ENCODE measurements around the gene LGR6. TPM values are rescaled to one million over a fixed set of nuclear protein-coding genes. Genes with fewer than 3 reads are reported as not detected.

The LGR6 gene
- polyA plus RNA-seq, 1 donor from 2014 or later = not detected

DNA sequence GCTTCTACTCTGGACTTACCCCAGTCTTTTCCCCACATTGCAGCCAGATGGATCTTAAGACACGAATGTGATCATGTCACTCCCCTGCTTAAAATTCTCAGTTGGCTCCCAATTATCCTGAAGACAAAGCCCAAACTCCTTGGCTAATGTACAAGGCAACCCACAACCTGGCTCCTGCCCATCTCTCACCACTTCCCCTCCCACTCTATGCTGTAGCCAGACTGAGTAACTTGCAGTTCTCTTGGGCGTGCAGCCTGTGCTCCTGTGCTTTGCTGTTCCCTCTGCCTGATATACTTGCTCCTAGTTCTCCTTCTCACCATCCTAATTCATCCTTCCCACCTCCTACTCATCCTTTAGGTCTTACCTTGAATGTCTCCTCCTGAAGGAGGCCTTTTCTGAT lies 56.2 kb downstream of the LGR6 start:
- H3K79me2 ChIP-seq (replicated peaks; ENCODE audit: insufficient read depth, low read length) = no peaks in the 10 kb centered on the region
- no peaks in the 10 kb centered on the region for H3K9me2 ChIP-seq (ENCODE audit: insufficient read depth, low read length)
- H3K4me2 ChIP-seq (ENCODE audit: low read length) = no peak overlapping the region
- no peak overlapping the region for H2AFZ ChIP-seq (ENCODE audit: low read depth, low read length)
- no peaks in the 10 kb centered on the region for H4K20me1 ChIP-seq (ENCODE audit: insufficient read depth)
- no peaks in the 10 kb centered on the region for H3K27me3 ChIP-seq (ENCODE audit: insufficient read depth, low read depth, low read length)
- H3K9ac ChIP-seq (ENCODE audit: low read length) = no peak overlapping the region
- no peak overlapping the region for H3K27ac ChIP-seq (ENCODE audit: low read length)
- H3F3A ChIP-seq (ENCODE audit: insufficient read depth, low read length, poor library complexity, severe bottlenecking) = no peaks in the 10 kb centered on the region
- no peak overlapping the region for H3K4me3 ChIP-seq (ENCODE audit: low read length)
- TF ChIP-seq SMC3 (conservative IDR thresholded peaks at IDR 0.05; ENCODE audit: poor library complexity) (no peak), MXI1 (conservative IDR thresholded peaks at IDR 0.05; ENCODE audit: poor library complexity, severe bottlenecking) (no peak), EP300 (conservative IDR thresholded peaks at IDR 0.05; ENCODE audit: poor library complexity, severe bottlenecking) (no peak), EZH2 (IDR thresholded peaks at IDR 0.05; ENCODE audit: borderline replicate concordance, insufficient read depth, low read length, poor library complexity, severe bottlenecking) (no peak), RAD21 (conservative IDR thresholded peaks at IDR 0.05) (no peak), TAF1 (IDR thresholded peaks at IDR 0.05; ENCODE audit: low read depth) (no peak)
- TF ChIP-seq, protein P1, sequence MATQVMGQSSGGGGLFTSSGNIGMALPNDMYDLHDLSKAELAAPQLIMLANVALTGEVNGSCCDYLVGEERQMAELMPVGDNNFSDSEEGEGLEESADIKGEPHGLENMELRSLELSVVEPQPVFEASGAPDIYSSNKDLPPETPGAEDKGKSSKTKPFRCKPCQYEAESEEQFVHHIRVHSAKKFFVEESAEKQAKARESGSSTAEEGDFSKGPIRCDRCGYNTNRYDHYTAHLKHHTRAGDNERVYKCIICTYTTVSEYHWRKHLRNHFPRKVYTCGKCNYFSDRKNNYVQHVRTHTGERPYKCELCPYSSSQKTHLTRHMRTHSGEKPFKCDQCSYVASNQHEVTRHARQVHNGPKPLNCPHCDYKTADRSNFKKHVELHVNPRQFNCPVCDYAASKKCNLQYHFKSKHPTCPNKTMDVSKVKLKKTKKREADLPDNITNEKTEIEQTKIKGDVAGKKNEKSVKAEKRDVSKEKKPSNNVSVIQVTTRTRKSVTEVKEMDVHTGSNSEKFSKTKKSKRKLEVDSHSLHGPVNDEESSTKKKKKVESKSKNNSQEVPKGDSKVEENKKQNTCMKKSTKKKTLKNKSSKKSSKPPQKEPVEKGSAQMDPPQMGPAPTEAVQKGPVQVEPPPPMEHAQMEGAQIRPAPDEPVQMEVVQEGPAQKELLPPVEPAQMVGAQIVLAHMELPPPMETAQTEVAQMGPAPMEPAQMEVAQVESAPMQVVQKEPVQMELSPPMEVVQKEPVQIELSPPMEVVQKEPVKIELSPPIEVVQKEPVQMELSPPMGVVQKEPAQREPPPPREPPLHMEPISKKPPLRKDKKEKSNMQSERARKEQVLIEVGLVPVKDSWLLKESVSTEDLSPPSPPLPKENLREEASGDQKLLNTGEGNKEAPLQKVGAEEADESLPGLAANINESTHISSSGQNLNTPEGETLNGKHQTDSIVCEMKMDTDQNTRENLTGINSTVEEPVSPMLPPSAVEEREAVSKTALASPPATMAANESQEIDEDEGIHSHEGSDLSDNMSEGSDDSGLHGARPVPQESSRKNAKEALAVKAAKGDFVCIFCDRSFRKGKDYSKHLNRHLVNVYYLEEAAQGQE (IDR thresholded peaks at IDR 0.05; ENCODE audit: borderline replicate concordance) = no peak
- H3K9me3 ChIP-seq (ENCODE audit: low read length) = no peaks in the 10 kb centered on the region
- no peaks in the 10 kb centered on the region for H3K36me3 ChIP-seq (ENCODE audit: insufficient read depth, low read length)

DNA sequence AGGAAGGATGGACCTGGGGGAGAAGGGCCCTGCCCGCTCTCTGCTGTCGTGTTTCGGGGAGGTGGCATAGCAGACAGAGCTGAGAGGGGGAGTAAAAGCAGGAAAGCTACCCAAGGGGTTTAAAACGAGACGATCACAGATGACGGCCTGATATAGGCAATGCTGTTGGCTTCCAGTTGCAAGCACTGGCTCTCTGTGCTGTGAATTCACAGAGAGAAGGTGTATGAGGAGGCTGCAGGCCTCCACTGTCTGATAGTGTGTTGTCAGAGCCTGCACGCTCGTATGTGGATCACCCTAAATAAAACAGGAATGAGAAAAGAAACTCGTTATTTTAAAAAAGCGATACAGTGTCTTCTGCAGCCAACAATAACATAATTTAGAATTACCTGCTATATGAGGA lies 57.4 kb downstream of the LGR6 start:
- Histone ChIP-seq H3K9me3 (ENCODE audit: low read length) (no peaks in the 10 kb centered on the region), H3K9ac (ENCODE audit: low read length) (no peak overlapping the region), H3F3A (ENCODE audit: insufficient read depth, low read length, poor library complexity, severe bottlenecking) (no peaks in the 10 kb centered on the region), H4K20me1 (ENCODE audit: insufficient read depth) (no peaks in the 10 kb centered on the region), H3K36me3 (ENCODE audit: insufficient read depth, low read length) (no peaks in the 10 kb centered on the region), H2AFZ (ENCODE audit: low read depth, low read length) (no peak overlapping the region), H3K27ac (ENCODE audit: low read length) (no peak overlapping the region), H3K4me3 (ENCODE audit: low read length) (no peak overlapping the region), H3K9me2 (ENCODE audit: insufficient read depth, low read length) (no peaks in the 10 kb centered on the region), H3K4me2 (ENCODE audit: low read length) (no peak overlapping the region), H3K27me3 (ENCODE audit: insufficient read depth, low read depth, low read length) (no peaks in the 10 kb centered on the region), H3K79me2 (replicated peaks; ENCODE audit: insufficient read depth, low read length) (no peaks in the 10 kb centered on the region)
- TF ChIP-seq EP300 (conservative IDR thresholded peaks at IDR 0.05; ENCODE audit: poor library complexity, severe bottlenecking) = no peak
- TF ChIP-seq, protein P1 (IDR thresholded peaks at IDR 0.05; ENCODE audit: borderline replicate concordance) = no peak
- TF ChIP-seq POLR2AphosphoS5 (IDR thresholded peaks at IDR 0.05) = no peak
- no peak for TF ChIP-seq SMC3 (conservative IDR thresholded peaks at IDR 0.05; ENCODE audit: poor library complexity)
- no peak for TF ChIP-seq TAF1 (IDR thresholded peaks at IDR 0.05; ENCODE audit: low read depth)
- TF ChIP-seq MXI1 (conservative IDR thresholded peaks at IDR 0.05; ENCODE audit: poor library complexity, severe bottlenecking) = no peak
- TF ChIP-seq EZH2 (IDR thresholded peaks at IDR 0.05; ENCODE audit: borderline replicate concordance, insufficient read depth, low read length, poor library complexity, severe bottlenecking) = no peak
- no peak for TF ChIP-seq RAD21 (conservative IDR thresholded peaks at IDR 0.05)
- TF ChIP-seq, protein P2, sequence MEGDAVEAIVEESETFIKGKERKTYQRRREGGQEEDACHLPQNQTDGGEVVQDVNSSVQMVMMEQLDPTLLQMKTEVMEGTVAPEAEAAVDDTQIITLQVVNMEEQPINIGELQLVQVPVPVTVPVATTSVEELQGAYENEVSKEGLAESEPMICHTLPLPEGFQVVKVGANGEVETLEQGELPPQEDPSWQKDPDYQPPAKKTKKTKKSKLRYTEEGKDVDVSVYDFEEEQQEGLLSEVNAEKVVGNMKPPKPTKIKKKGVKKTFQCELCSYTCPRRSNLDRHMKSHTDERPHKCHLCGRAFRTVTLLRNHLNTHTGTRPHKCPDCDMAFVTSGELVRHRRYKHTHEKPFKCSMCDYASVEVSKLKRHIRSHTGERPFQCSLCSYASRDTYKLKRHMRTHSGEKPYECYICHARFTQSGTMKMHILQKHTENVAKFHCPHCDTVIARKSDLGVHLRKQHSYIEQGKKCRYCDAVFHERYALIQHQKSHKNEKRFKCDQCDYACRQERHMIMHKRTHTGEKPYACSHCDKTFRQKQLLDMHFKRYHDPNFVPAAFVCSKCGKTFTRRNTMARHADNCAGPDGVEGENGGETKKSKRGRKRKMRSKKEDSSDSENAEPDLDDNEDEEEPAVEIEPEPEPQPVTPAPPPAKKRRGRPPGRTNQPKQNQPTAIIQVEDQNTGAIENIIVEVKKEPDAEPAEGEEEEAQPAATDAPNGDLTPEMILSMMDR (IDR thresholded peaks at IDR 0.05; ENCODE audit: poor library complexity, severe bottlenecking) = no peak
